ENCODE measurements around the gene CYB5R2.
A peak's percentile ranks its signal among the peaks of the same experiment; 100 is the strongest.

The CYB5R2 gene

DNA sequence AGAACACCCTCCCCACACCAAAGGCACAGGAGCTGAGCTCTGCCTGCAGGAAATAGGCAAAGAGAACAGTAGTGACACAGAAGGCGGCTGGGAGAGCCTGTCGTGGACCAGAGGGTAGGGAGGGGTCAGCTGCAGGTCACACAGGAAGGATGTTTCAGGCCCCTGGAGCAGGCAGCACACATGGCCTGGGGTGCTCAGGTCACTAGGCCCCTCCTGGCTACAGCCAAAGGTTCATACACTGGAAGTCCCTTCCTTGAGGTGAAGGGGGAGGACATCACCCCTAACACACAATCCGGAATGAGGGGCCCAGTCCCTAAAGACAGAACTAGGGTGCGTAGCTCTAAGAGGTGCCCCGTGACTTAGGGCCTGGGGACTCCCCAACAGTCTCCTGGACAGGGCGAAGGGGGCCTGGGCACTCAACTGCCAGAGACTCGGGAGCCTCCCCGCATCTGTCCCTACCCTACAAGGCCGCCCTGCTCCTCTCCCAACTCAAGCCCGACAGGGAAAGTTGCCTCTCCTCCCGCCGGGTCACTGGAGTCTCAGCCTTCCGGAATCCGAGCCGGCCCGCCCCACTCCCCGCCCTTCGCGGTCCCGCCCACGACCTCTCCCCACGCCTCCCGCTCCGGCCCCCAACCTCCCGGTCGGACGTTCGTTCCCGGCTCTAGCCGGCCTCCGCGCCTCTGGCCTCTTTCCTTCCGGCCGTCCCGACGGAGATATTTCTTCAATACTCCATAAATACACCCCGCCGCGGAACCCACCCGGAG, at the start of gene CYB5R2:
TSS of gene CYB5R2 (minus strand) at position 541 of the 764 bp plus-strand sequence. CDS start 675 bp downstream, outside the sequence.
- peak; percentile 86 for DNase-seq (ENCODE audit: low spot score)

DNA sequence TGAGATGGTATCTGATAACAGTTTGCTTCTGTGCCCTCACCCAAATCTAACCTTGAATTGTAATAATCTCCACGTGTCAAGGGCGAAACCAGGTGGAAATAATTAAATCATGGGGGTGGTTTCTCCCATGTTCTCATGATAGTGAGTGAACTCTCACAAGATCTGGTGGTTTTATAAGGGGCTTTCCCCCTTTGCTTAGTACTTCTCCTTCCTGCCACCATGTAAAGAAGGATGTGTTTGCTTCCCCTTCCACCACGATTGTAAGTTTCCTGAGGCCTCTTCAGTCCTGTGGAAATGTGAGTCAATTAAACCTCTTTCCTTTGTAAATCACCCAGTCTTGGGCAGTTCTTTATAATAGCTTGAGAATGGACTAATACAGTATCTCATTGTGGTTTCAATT, 41.5 kb upstream of the CYB5R2 start:
- DNase-seq (ENCODE audit: low spot score): no peak

GRCh38 chr11:7706377-7706776, 33.1 kb upstream of the CYB5R2 start, which contains the start of gene OVCH2:
TSS of gene OVCH2 (minus strand) at chr11:7706477. CDS start at chr11:7706394, 83 bp downstream.
- DNase-seq (ENCODE audit: low spot score): no peak

- no peak for DNase-seq (ENCODE audit: low spot score)
Observed at GRCh38 chr11:7703740-7704139, 30.4 kb upstream of the CYB5R2 start.

DNA sequence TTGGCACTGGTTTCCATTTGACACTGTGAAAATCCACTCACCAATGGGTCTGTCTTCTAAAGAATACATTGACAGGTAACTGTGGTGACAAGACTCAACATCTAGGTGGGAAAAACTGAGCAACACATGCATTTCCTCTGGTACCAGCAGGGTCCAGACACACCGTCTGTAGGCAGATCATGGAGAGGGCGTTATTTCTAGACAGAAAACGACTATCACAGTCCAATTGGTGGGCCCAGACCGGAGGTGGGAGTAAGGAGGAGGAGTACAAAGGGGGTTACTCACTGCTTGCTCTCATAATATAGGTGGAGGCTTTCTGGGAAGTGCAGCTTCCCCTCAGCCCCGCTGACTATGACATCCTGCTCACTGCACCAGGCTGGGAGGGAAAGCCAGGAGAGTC, 23.1 kb upstream of the CYB5R2 start:
- DNase-seq (ENCODE audit: low spot score): no peak

DNA sequence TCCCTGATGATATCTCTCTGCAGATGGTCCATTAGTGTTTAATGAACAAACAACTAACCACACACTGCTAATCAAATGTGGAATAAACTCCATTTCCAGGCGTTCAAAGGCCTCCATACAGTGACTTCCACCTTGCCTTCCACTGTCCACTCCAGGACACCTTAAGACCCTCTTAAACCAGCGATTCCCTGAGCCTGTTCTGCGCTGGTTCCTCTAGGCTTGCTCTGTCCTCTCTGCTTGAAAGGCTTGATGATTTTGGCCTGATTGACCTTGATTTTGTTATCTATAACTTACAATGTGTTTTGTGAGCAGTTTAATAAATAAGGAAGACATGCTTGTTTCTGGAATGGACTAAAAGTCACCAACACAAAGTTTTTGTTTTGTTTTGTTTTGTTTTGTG, 20.9 kb upstream of the CYB5R2 start:
- no peak for DNase-seq (ENCODE audit: low spot score)

- DNase-seq (ENCODE audit: low spot score): no peak
Observed at GRCh38 chr11:7692426-7692825, 19.1 kb upstream of the CYB5R2 start.

DNA sequence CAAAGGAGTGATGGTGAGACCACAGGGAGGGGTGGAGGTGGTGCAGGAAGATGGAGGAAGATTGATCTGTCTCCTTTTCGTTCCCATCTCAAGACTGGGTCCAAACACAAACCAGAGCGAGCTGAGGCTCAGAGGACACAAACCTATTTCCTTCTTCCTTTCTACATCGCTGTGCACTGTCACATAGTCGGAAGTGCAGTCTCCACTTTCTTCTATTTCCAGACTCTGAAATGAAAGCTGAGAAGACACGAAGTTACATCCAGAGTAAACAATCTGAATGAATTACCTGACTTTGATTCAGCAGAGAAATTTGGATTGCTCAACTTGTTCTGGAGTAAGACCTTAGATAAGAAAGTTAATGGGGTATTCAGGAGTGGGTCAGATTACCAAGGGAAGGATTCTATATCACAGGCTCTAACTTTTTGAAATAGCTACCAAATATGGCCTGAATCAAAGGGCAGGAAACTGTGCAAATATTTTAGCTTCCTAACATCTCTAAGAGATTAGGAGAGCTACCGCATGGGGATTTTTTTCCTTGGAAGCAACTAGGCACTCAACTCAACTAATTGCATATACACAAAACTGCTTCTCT, 18.6 kb upstream of the CYB5R2 start:
- no peak for DNase-seq (ENCODE audit: low spot score)

GRCh38 chr11:7690648-7691047, 17.3 kb upstream of the CYB5R2 start:
- no peak for DNase-seq (ENCODE audit: low spot score)

DNA sequence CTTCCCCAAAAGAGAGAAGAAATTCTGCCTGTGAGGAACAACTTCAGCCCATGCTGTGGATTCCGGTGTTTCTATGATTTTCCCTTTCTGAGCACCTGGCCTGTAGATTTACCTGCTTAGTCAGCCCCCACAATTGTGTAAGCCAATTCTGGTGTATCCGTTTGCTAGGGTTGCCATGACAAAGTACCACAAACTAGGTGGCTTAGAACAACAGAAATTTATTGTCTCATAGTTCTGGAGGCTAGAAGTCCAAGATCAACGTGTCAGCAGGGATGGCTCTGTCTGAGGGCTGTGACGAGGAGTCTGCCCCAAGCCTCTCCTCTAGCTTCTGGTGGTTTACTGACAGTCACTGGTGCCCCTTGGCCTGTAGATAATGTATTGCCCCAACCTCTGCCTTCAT, 15.9 kb upstream of the CYB5R2 start:
- DNase-seq (ENCODE audit: low spot score): no peak

GRCh38 chr11:7688238-7688826, 15.0 kb upstream of the CYB5R2 start:
- DNase-seq (ENCODE audit: low spot score): peak; percentile 53

- DNase-seq (ENCODE audit: low spot score): no peak
Observed at GRCh38 chr11:7687386-7687785, 14.1 kb upstream of the CYB5R2 start.

- DNase-seq (ENCODE audit: low spot score): no peak
Observed at GRCh38 chr11:7686761-7687160, 13.5 kb upstream of the CYB5R2 start.

DNA sequence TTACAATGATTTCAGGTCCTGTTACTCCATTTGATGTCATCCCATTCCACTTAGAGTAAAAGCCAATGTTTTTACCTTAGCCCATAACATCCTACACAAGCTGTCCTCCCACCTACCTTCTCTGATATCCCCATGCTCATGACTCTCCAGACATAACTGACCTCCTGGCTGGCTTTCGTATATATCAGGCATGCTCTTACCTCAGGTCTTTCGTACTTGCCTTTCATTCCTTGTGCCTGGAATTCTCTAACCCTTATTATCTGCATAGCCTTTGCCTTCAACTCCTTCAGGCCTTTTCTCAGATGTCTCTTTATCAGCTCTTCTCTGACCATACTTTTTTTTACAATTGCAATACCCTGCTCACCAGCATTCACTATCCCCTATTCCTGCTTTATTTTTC, 10.3 kb upstream of the CYB5R2 start:
- no peak for DNase-seq (ENCODE audit: low spot score)

- DNase-seq (ENCODE audit: low spot score): no peak
Observed at GRCh38 chr11:7677796-7678201, 4.5 kb upstream of the CYB5R2 start.

DNA sequence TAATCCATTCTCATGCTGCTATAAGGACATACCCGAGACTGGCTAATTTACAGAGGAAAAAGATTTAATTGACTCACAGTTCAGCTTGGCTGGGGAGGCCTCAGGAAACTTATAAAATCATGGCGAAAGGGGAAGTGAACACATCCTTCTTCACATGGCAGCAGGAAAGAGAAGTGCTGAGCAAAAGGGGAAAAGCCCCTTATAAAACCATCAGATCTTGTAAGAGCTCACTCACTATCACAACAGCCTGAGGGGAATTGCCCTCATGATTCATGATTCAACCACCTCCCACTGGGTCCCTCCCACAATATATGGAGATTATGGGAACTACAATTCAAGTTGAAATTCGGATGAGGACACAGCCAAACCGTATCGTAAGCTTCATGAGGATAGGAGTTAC, 3.8 kb upstream of the CYB5R2 start:
- DNase-seq (ENCODE audit: low spot score): no peak

DNA sequence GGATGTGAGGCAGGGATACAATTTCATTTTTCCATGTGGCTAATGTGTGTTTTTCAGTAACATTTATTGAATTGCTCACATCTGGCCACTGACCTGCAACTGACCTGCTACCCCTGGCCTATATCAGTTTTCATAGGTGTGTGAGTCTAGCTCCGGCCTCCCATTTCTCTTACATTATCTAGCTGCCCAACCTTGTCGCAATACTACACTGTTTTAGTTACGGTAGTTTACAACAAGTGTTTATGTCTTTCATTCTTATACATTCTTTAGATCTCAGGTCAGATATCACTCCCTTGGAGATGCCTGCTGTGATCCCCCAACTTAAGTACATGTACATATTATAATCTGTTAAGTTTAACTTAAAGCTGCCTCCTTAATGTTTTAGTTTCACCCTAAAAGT, 2.3 kb upstream of the CYB5R2 start:
- no peak for DNase-seq (ENCODE audit: low spot score)

- peak; percentile 66 for DNase-seq (ENCODE audit: low spot score)
Observed at GRCh38 chr11:7673724-7674434, 579 bp upstream of the CYB5R2 start.

DNA sequence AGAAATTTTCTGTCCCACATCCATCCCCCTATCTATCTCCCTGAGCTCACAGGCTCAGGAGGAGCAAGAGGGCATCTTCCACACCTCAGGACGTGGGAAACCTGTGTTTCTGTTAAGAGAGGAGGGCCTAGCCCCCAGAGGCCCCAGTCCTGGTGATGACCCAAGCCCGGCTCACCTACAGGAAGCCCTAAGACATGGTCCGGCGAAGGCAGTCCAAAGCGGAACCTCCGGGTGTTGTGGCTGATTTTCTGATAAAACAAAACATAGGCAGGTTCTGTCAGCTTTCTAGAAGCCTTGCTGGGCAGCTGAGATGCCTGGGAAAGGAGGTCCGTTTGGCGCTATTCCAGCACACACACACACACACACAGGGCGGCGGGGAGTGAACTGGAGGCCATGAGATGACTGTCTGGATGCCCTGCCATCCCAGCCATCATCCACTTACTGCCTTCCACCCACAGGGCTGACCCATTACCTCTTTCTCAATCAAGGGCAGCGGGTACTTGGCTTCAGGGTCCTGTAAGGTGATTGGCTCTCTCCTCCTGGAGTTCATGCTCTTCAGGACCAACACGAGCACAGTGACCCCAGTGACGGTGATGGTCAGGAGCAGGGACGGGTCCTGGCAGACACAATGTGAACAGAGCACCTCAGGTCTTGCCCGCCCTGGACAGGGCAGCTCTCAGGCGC, 882 bp downstream of the CYB5R2 start:
- no peak for DNase-seq (ENCODE audit: low spot score)

GRCh38 chr11:7671347-7672215, 1.7 kb downstream of the CYB5R2 start:
- no peak for DNase-seq (ENCODE audit: low spot score)

DNA sequence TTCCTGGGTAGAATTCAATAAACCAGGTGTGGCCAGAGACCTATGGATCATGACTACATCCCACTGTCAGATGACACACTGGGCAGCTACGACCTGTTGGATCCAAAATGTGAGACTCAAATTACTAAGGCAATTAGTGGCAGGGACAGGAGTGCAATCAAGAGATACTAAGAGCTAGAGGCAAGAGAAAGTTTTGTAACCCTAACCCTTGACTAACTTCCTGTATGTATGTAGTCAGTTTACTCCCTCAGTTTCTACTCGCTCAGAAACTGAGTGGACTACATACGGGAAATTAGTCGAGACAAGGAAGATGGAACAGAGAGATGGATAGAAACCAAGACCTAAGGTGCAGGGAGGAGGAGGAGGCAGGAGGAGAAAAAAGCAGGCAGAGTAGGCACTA, 2.7 kb downstream of the CYB5R2 start:
- DNase-seq (ENCODE audit: low spot score): no peak

Measured in AG08396 (cell line).